Activated CD4-positive, alpha-beta T cell treated with anti-CD3 and anti-CD28 coated beads, Interleukin-2, amount 10 ng/mL, durations not matched to agents 7 days and 5 days (primary cell): ENCODE data around the gene FOXP2. TPM values are rescaled to one million over a fixed set of nuclear protein-coding genes. Genes with fewer than 3 reads are reported as not detected.

Experiments used
- CTCF ChIA-PET: fragments of 350-600 bp; sonication (Branson Sonifier 250); formaldehyde crosslinking; loops from one replicate; lab custom pipeline; 2021; ENCODE audit warnings: antibody characterized with exemption; lab: Charles Lee
- POLR2A ChIA-PET: fragments of 350-600 bp; sonication (Branson Sonifier 250); formaldehyde crosslinking; loops from one replicate; lab custom pipeline; 2021; ENCODE audit warnings: antibody characterized with exemption; lab: Charles Lee
- DNase-seq: peaks from one replicate; pipeline ENCODE4 v3.0.0-alpha.2; 2020
- H3K27ac Mint-ChIP-seq: one replicate; pipeline ENCODE4 v1.8.0; 2021; ENCODE audit warnings: mild to moderate bottlenecking, moderate library complexity, mixed read lengths
- H3K27me3 Mint-ChIP-seq: one replicate; pipeline ENCODE4 v1.8.0; 2021; ENCODE audit warnings: mixed read lengths
- H3K36me3 Mint-ChIP-seq: one replicate; pipeline ENCODE4 v1.8.0; 2021; ENCODE audit warnings: low read depth, mixed read lengths
- H3K4me1 Mint-ChIP-seq: one replicate; pipeline ENCODE4 v1.8.0; 2021; ENCODE audit warnings: mixed read lengths
- H3K4me3 Mint-ChIP-seq: one replicate; pipeline ENCODE4 v1.8.0; 2021; ENCODE audit warnings: mild to moderate bottlenecking, moderate library complexity, mixed read lengths
- H3K9me3 Mint-ChIP-seq: one replicate; pipeline ENCODE4 v1.8.0; 2021; ENCODE audit warnings: mixed read lengths
- total RNA-seq, 2 experiments: library from RNA; stranded (reverse); gene quantifications; one replicate each; pipeline ENCODE4 v1.2.3, GENCODE V29; 2021

Gene FOXP2
- total RNA-seq, 2 experiments from 2014 or later: not detected

DNA sequence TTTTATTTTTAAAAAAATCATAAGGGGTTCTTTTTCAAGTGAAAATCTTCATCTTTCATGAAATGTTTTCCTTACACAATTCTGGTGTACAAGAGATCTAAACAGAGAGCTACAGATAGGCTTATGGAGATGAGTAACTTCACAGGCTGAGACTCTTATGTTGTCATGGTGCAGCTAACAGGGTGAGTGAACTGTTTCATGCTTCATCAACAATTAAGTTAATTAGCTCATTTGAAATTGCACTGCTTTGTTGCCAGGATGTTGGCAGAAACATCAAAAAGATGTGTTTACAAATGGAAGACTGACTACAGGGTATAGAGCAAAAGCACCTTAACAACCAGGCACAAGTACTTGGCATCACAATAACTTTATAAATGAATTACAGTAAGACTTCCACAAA lies 230.8 kb downstream of the FOXP2 start:
- Mint-ChIP-seq H3K4me3 (no peak overlapping the region), H3K4me1 (no peaks in the 10 kb centered on the region), H3K36me3 (no peaks in the 10 kb centered on the region), H3K27ac (no peak overlapping the region), H3K27me3 (peaks cover 1% of the 10 kb centered on the region), H3K9me3 (no peaks in the 10 kb centered on the region)
- ChIA-PET POLR2A (interaction anchor here (0.6 kb wide), 1 partner anchor 29 kb away, joined by 3 read pairs; no protein-coding TSS in a partner anchor), CTCF (no interaction called here)
- DNase-seq: no peak

DNA sequence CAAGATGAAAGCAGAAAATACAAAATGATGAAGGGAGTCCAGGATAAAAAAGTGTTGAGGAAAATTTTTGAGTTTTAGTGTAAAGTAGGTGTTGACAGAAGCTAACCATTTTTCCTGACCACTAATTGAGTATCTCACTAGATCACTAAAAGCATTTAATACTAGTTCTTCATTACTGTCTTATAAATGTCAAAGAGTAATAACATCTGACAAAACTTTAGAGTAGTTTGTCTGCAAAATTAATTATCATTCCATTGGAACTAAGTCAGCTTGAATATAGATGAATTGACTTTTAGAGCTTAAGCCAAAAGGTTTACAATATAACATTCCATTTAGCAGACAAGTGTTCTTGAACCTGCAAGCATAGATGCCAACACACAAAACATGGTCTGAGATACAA lies 232.9 kb downstream of the FOXP2 start:
- H3K4me1 Mint-ChIP-seq: no peaks in the 10 kb centered on the region
- ChIA-PET POLR2A (no interaction called here), CTCF (no interaction called here)

DNA sequence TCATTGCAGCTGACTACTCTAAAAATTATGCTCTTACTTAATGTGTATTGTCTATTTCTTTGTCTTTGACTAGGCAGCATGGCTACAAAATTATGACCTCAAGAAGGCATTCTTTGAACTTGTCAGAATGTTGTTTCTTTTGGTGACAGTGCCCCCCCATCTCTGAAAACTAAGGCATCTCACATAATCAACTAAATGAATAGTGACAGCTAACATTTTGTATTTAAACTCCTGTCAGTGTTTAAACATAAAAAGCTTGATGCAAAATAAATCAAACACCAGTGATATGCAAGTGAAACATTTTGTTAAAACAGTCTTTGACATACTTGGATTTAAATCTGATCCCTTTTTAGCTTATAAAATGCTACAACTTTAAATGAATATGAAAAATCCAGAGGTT lies 233.5 kb downstream of the FOXP2 start:
- CTCF ChIA-PET: interaction anchor here (0.6 kb wide), 1 partner anchor 43 kb away, joined by 5 read pairs; no protein-coding TSS in a partner anchor
- Mint-ChIP-seq H3K27ac (no peak overlapping the region), H3K36me3 (no peaks in the 10 kb centered on the region), H3K4me1 (no peaks in the 10 kb centered on the region), H3K9me3 (no peaks in the 10 kb centered on the region), H3K27me3 (no peaks in the 10 kb centered on the region), H3K4me3 (no peak overlapping the region)
- DNase-seq: no peak
- POLR2A ChIA-PET: no interaction called here

More for the DNA sequence above, 232.9 kb downstream of the FOXP2 start:
- no peaks in the 10 kb centered on the region for H3K27me3 Mint-ChIP-seq
- H3K27ac Mint-ChIP-seq: no peak overlapping the region
- no peak overlapping the region for H3K4me3 Mint-ChIP-seq
- H3K9me3 Mint-ChIP-seq: no peaks in the 10 kb centered on the region
- H3K36me3 Mint-ChIP-seq: no peaks in the 10 kb centered on the region
- DNase-seq: no peak

DNA sequence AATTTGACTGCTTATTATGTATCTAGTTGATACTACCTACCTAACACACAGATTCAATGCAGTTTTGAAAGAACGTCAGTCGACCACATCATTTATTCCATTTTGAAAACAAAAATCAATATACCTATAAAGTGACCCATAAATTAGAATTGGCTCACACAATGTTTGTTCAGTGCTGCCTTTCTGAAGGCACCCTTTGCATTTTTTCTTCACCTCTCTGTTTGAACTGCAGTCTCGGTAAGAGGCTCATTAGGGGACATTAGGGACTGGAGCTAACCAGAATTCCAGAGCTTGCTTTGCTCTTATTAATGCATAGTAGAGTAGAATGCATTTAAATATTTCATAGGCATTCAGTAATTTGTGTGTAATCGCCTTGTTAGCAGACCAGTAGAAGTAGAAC lies 234.1 kb downstream of the FOXP2 start:
- DNase-seq: no peak
- no peak overlapping the region for H3K27ac Mint-ChIP-seq
- no peaks in the 10 kb centered on the region for H3K4me1 Mint-ChIP-seq
- H3K9me3 Mint-ChIP-seq: no peaks in the 10 kb centered on the region
- no peaks in the 10 kb centered on the region for H3K27me3 Mint-ChIP-seq
- ChIA-PET CTCF (no interaction called here), POLR2A (no interaction called here)
- H3K4me3 Mint-ChIP-seq: no peak overlapping the region
- no peaks in the 10 kb centered on the region for H3K36me3 Mint-ChIP-seq

GRCh38 chr7:114649689-114650088 lies 235.1 kb downstream of the FOXP2 start:
- no peak for DNase-seq
- CTCF ChIA-PET: no interaction called here
- Mint-ChIP-seq H3K9me3 (no peaks in the 10 kb centered on the region), H3K27ac (no peak overlapping the region), H3K36me3 (no peaks in the 10 kb centered on the region), H3K4me1 (no peaks in the 10 kb centered on the region), H3K4me3 (no peak overlapping the region), H3K27me3 (no peaks in the 10 kb centered on the region)
- POLR2A ChIA-PET: no interaction called here

GRCh38 chr7:114650491-114650890 lies 235.9 kb downstream of the FOXP2 start:
- ChIA-PET POLR2A (no interaction called here), CTCF (no interaction called here)
- H3K27me3 Mint-ChIP-seq: no peaks in the 10 kb centered on the region
- H3K27ac Mint-ChIP-seq: no peak overlapping the region
- no peaks in the 10 kb centered on the region for H3K4me1 Mint-ChIP-seq
- no peak for DNase-seq
- no peaks in the 10 kb centered on the region for H3K9me3 Mint-ChIP-seq
- no peaks in the 10 kb centered on the region for H3K36me3 Mint-ChIP-seq
- no peak overlapping the region for H3K4me3 Mint-ChIP-seq

GRCh38 chr7:114652041-114652440 lies 237.4 kb downstream of the FOXP2 start:
- Mint-ChIP-seq H3K9me3 (no peaks in the 10 kb centered on the region), H3K4me1 (no peaks in the 10 kb centered on the region), H3K36me3 (no peaks in the 10 kb centered on the region), H3K27ac (no peak overlapping the region), H3K4me3 (no peak overlapping the region), H3K27me3 (no peaks in the 10 kb centered on the region)
- CTCF ChIA-PET: no interaction called here
- POLR2A ChIA-PET: no interaction called here
- DNase-seq: no peak

- H3K36me3 Mint-ChIP-seq: no peaks in the 10 kb centered on the region
- no peak for DNase-seq
- H3K27ac Mint-ChIP-seq: no peak overlapping the region
- ChIA-PET CTCF (interaction anchor here (1.1 kb wide), 1 partner anchor 11 kb away, joined by 3 read pairs; no protein-coding TSS in a partner anchor), POLR2A (no interaction called here)
- H3K9me3 Mint-ChIP-seq: no peaks in the 10 kb centered on the region
- no peaks in the 10 kb centered on the region for H3K27me3 Mint-ChIP-seq
- no peak overlapping the region for H3K4me3 Mint-ChIP-seq
- H3K4me1 Mint-ChIP-seq: no peaks in the 10 kb centered on the region
Measured at GRCh38 chr7:114653364-114654088, 238.9 kb downstream of the FOXP2 start.

GRCh38 chr7:114656466-114656865 lies 241.9 kb downstream of the FOXP2 start:
- H3K27ac Mint-ChIP-seq: no peak overlapping the region
- H3K9me3 Mint-ChIP-seq: no peaks in the 10 kb centered on the region
- H3K4me1 Mint-ChIP-seq: no peaks in the 10 kb centered on the region
- no peaks in the 10 kb centered on the region for H3K36me3 Mint-ChIP-seq
- H3K4me3 Mint-ChIP-seq: no peak overlapping the region
- H3K27me3 Mint-ChIP-seq: no peaks in the 10 kb centered on the region
- CTCF ChIA-PET: no interaction called here
- DNase-seq: no peak
- POLR2A ChIA-PET: no interaction called here

GRCh38 chr7:114657279-114657678 lies 242.7 kb downstream of the FOXP2 start:
- no peaks in the 10 kb centered on the region for H3K27me3 Mint-ChIP-seq
- no peaks in the 10 kb centered on the region for H3K4me1 Mint-ChIP-seq
- H3K9me3 Mint-ChIP-seq: no peaks in the 10 kb centered on the region
- no peaks in the 10 kb centered on the region for H3K36me3 Mint-ChIP-seq
- no peak for DNase-seq
- POLR2A ChIA-PET: no interaction called here
- no peak overlapping the region for H3K4me3 Mint-ChIP-seq
- H3K27ac Mint-ChIP-seq: no peak overlapping the region
- CTCF ChIA-PET: no interaction called here

- CTCF ChIA-PET: no interaction called here
- no peak for DNase-seq
- POLR2A ChIA-PET: no interaction called here
- no peaks in the 10 kb centered on the region for H3K36me3 Mint-ChIP-seq
- no peaks in the 10 kb centered on the region for H3K9me3 Mint-ChIP-seq
- no peak overlapping the region for H3K27ac Mint-ChIP-seq
- H3K4me3 Mint-ChIP-seq: no peak overlapping the region
- H3K27me3 Mint-ChIP-seq: no peaks in the 10 kb centered on the region
- no peaks in the 10 kb centered on the region for H3K4me1 Mint-ChIP-seq
Measured at GRCh38 chr7:114658216-114658615, 243.6 kb downstream of the FOXP2 start.

DNA sequence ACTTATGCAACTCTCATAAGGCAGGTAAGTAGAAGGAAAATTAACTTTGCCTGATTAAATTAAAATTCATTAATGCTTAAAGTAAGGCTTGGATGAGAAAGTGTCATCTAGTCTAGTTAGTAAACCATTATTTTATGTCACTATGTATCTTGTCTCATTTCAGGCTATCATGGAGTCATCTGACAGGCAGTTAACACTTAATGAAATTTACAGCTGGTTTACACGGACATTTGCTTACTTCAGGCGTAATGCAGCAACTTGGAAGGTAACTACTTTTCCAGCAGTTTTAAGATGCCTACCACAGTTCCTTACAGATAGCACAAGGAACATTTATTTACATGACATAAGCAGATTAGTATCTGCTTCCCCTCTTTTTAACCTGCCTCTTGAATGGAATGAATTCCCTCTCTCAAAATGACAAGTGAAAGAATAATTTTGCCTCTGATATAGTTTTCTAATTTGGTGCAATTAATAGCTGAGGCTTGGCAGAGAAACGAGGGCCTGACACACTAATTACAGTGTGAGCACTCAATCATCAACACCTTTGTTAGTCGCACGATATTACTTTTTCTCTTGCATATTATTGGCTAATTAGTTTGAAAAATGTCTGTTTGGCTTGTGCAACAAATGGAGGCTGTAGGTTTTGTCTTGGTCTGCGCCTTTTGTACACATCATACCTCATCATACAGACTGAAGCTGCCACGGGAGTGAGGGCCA lies 245.0 kb downstream of the FOXP2 start:
- CTCF ChIA-PET: no interaction called here
- Mint-ChIP-seq H3K9me3 (no peaks in the 10 kb centered on the region), H3K4me1 (no peaks in the 10 kb centered on the region), H3K27ac (no peak overlapping the region), H3K4me3 (no peak overlapping the region), H3K27me3 (no peaks in the 10 kb centered on the region), H3K36me3 (no peaks in the 10 kb centered on the region)
- no peak for DNase-seq
- POLR2A ChIA-PET: no interaction called here

DNA sequence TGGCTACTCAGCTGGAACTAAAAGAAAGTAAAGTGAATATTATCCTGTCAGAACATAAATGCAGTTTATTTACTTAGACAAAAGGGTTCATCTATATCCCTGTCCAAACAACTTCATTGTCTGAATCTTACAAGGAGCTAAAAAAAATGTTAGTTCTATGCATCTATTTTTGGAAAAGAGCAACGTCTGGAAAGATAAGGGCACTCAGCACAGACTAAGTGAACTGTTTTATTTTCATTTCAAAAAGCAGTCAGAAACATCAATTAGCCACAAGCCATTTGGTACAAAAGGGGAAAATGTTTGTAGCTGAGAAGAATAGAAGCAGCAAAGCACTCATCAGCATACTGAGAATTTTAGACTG lies 245.5 kb downstream of the FOXP2 start:
- POLR2A ChIA-PET: no interaction called here
- H3K36me3 Mint-ChIP-seq: no peaks in the 10 kb centered on the region
- no peaks in the 10 kb centered on the region for H3K4me1 Mint-ChIP-seq
- H3K9me3 Mint-ChIP-seq: no peaks in the 10 kb centered on the region
- no peak for DNase-seq
- CTCF ChIA-PET: no interaction called here
- H3K27ac Mint-ChIP-seq: no peak overlapping the region
- H3K4me3 Mint-ChIP-seq: no peak overlapping the region
- no peaks in the 10 kb centered on the region for H3K27me3 Mint-ChIP-seq
